K562 (cell line): ENCODE measurements around the gene GBX1.

ENCODE experiments used
- BRCA1 ChIP-seq, 2 experiments: fragments of 450-650 bp in 1 of 2; sonication (generic) in 1 of 2; formaldehyde crosslinking in 1 of 2; IDR thresholded peaks; 2 replicates each; pipeline versions ENCODE4 v1.5.0 to v1.6.1; 2017 to 2020; ENCODE audit warnings: mild to moderate bottlenecking in 1 of 2, missing genetic modification reagents in 1 of 2
- EP300 ChIP-seq: IDR thresholded peaks from 2 replicates; pipeline ENCODE4 v1.6.1; 2012; ENCODE audit warnings: low read length, improper control_type of control experiment
- HNRNPUL1 ChIP-seq: fragments of 200-400 bp; formaldehyde crosslinking; IDR thresholded peaks from 2 replicates; pipeline ENCODE4 v1.6.1; 2017; ENCODE audit warnings: low read length
- JUN ChIP-seq, 2 experiments: sonication (generic) in 1 of 2; formaldehyde crosslinking in 1 of 2; IDR thresholded peaks; 2 replicates each; pipeline versions ENCODE4 v1.6.1 to v1.8.0; 2012 to 2022; ENCODE audit warnings: borderline replicate concordance in 2 of 2, mild to moderate bottlenecking in 2 of 2, improper control_type of control experiment in 1 of 2, low read depth in 1 of 2, low read length in 1 of 2, missing genetic modification reagents in 1 of 2
- MYNN ChIP-seq, 2 experiments: sonication (generic); formaldehyde crosslinking in 1 of 2; IDR thresholded peaks; 2 replicates each; pipeline versions ENCODE4 v1.5.0 to v1.6.1; 2016 to 2020; ENCODE audit warnings: antibody characterized with exemption in 1 of 2, missing genetic modification reagents in 1 of 2
- NFATC3 ChIP-seq: fragments of 450-650 bp; IDR thresholded peaks from 2 replicates; pipeline ENCODE4 v1.6.1; 2017; ENCODE audit warnings: mild to moderate bottlenecking
- NFYB ChIP-seq: IDR thresholded peaks from 2 replicates; pipeline ENCODE4 v1.6.1; 2011; ENCODE audit warnings: mild to moderate bottlenecking, moderate library complexity; ENCODE audit not compliant: insufficient read length; ENCODE audit errors: extremely low read depth
- POLR2AphosphoS5 ChIP-seq: IDR thresholded peaks from 2 replicates; pipeline ENCODE4 v1.6.1; 2011; ENCODE audit warnings: mild to moderate bottlenecking, low read depth, low read length, moderate library complexity; ENCODE audit not compliant: control insufficient read depth, insufficient read depth
- RBM17 ChIP-seq: fragments of 200-400 bp; formaldehyde crosslinking; IDR thresholded peaks from 2 replicates; pipeline ENCODE4 v1.6.1; 2017; ENCODE audit warnings: low read depth, mild to moderate bottlenecking, low read length, borderline replicate concordance
- RBM39 ChIP-seq: fragments of 200-400 bp; formaldehyde crosslinking; optimal IDR thresholded peaks from 2 replicates; pipeline ENCODE3; 2018; ENCODE audit warnings: low read depth, low read length
- SNIP1 ChIP-seq: fragments of 450-650 bp; IDR thresholded peaks from 2 replicates; pipeline ENCODE4 v1.7.1; 2017; ENCODE audit warnings: low read depth, mild to moderate bottlenecking
- TF ChIP-seq, protein P1 (sequence below), 3 experiments: IDR thresholded peaks in 2 of 3; conservative IDR thresholded peaks in 1 of 3; 2 replicates each; pipeline ENCODE4 v1.5.1; 2011 to 2012; ENCODE audit warnings: low read length in 3 of 3, mild to moderate bottlenecking in 3 of 3, control low read depth in 2 of 3, improper control_type of control experiment in 1 of 3, inconsistent platforms in 1 of 3, low read depth in 1 of 3, mixed read lengths in 1 of 3, moderate library complexity in 1 of 3; ENCODE audit not compliant: insufficient read depth in 2 of 3
- TF ChIP-seq, protein P2 (sequence below): sonication (generic); formaldehyde crosslinking; IDR thresholded peaks from 2 replicates; pipeline ENCODE4 v1.8.0; 2023; ENCODE audit warnings: mild to moderate bottlenecking, missing genetic modification reagents
- TF ChIP-seq, protein P3 (sequence below), 2 experiments: fragments of 450-650 bp in 1 of 2; sonication (generic) in 1 of 2; formaldehyde crosslinking in 1 of 2; IDR thresholded peaks; 2 replicates each; pipeline versions ENCODE4 v1.7.1 to v1.9.0; 2016 to 2022; ENCODE audit warnings: inconsistent platforms in 1 of 2, mild to moderate bottlenecking in 1 of 2, missing genetic modification reagents in 1 of 2

- TF ChIP-seq, protein P1, sequence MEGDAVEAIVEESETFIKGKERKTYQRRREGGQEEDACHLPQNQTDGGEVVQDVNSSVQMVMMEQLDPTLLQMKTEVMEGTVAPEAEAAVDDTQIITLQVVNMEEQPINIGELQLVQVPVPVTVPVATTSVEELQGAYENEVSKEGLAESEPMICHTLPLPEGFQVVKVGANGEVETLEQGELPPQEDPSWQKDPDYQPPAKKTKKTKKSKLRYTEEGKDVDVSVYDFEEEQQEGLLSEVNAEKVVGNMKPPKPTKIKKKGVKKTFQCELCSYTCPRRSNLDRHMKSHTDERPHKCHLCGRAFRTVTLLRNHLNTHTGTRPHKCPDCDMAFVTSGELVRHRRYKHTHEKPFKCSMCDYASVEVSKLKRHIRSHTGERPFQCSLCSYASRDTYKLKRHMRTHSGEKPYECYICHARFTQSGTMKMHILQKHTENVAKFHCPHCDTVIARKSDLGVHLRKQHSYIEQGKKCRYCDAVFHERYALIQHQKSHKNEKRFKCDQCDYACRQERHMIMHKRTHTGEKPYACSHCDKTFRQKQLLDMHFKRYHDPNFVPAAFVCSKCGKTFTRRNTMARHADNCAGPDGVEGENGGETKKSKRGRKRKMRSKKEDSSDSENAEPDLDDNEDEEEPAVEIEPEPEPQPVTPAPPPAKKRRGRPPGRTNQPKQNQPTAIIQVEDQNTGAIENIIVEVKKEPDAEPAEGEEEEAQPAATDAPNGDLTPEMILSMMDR (IDR thresholded peaks at IDR 0.05 in 2 of 3, conservative IDR thresholded peaks at IDR 0.05 in 1 of 3; ENCODE audit: insufficient read depth in 2 of 3, low read depth in 1 of 3, low read length in 3 of 3), result peak; percentile 14 to 31 (median 17); a peak in 1 of 6 replicates
- TF ChIP-seq EP300, result no peak
- no peak for TF ChIP-seq RBM17
- no peak for TF ChIP-seq NFATC3
- no peak for TF ChIP-seq NFYB
- TF ChIP-seq SNIP1, result no peak
- TF ChIP-seq RBM39, result no peak
- TF ChIP-seq POLR2AphosphoS5, result no peak
- TF ChIP-seq, protein P2, sequence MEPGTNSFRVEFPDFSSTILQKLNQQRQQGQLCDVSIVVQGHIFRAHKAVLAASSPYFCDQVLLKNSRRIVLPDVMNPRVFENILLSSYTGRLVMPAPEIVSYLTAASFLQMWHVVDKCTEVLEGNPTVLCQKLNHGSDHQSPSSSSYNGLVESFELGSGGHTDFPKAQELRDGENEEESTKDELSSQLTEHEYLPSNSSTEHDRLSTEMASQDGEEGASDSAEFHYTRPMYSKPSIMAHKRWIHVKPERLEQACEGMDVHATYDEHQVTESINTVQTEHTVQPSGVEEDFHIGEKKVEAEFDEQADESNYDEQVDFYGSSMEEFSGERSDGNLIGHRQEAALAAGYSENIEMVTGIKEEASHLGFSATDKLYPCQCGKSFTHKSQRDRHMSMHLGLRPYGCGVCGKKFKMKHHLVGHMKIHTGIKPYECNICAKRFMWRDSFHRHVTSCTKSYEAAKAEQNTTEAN, result no peak
- no peak for TF ChIP-seq HNRNPUL1
- no peak for TF ChIP-seq MYNN (IDR thresholded peaks at IDR 0.05)
- TF ChIP-seq MYNN (CRISPR knock-in tag; IDR thresholded peaks at IDR 0.05), result no peak
- TF ChIP-seq, protein P3, sequence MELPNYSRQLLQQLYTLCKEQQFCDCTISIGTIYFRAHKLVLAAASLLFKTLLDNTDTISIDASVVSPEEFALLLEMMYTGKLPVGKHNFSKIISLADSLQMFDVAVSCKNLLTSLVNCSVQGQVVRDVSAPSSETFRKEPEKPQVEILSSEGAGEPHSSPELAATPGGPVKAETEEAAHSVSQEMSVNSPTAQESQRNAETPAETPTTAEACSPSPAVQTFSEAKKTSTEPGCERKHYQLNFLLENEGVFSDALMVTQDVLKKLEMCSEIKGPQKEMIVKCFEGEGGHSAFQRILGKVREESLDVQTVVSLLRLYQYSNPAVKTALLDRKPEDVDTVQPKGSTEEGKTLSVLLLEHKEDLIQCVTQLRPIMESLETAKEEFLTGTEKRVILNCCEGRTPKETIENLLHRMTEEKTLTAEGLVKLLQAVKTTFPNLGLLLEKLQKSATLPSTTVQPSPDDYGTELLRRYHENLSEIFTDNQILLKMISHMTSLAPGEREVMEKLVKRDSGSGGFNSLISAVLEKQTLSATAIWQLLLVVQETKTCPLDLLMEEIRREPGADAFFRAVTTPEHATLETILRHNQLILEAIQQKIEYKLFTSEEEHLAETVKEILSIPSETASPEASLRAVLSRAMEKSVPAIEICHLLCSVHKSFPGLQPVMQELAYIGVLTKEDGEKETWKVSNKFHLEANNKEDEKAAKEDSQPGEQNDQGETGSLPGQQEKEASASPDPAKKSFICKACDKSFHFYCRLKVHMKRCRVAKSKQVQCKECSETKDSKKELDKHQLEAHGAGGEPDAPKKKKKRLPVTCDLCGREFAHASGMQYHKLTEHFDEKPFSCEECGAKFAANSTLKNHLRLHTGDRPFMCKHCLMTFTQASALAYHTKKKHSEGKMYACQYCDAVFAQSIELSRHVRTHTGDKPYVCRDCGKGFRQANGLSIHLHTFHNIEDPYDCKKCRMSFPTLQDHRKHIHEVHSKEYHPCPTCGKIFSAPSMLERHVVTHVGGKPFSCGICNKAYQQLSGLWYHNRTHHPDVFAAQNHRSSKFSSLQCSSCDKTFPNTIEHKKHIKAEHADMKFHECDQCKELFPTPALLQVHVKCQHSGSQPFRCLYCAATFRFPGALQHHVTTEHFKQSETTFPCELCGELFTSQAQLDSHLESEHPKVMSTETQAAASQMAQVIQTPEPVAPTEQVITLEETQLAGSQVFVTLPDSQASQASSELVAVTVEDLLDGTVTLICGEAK (IDR thresholded peaks at IDR 0.05), result no peak
- TF ChIP-seq, protein P3 (CRISPR knock-in tag; IDR thresholded peaks at IDR 0.05), result no peak
- no peak for TF ChIP-seq JUN (IDR thresholded peaks at IDR 0.05; ENCODE audit: borderline replicate concordance, low read depth, low read length)
- TF ChIP-seq JUN (CRISPR knock-in tag; IDR thresholded peaks at IDR 0.05; ENCODE audit: borderline replicate concordance), result no peak
- TF ChIP-seq BRCA1 (IDR thresholded peaks at IDR 0.05), result no peak
- TF ChIP-seq BRCA1 (CRISPR knock-in tag; IDR thresholded peaks at IDR 0.05), result no peak
Measured at GRCh38 chr7:151152643-151153513, 14.6 kb downstream of the GBX1 start.
